ENCODE data around the gene VANGL2.

- no peak for TF ChIP-seq REST (IDR thresholded peaks at IDR 0.05; ENCODE audit: insufficient read depth in 1 of 2, low read depth in 2 of 2, low read length in 2 of 2)
- TF ChIP-seq SIN3A (IDR thresholded peaks at IDR 0.05; ENCODE audit: borderline replicate concordance, insufficient read depth, low read length), result no peak
- TF ChIP-seq POLR2AphosphoS5 (IDR thresholded peaks at IDR 0.05; ENCODE audit: low read depth, low read length), result no peak
- no peak for TF ChIP-seq TAF1 (IDR thresholded peaks at IDR 0.05; ENCODE audit: borderline replicate concordance, insufficient read depth, low read length)
- no peak for TF ChIP-seq FOXP2 (optimal IDR thresholded peaks at IDR 0.05; ENCODE audit: borderline replicate concordance, extremely low read depth, extremely low read length, insufficient read depth)
Measured at GRCh38 chr1:160361199-160361598, 39.2 kb upstream of the VANGL2 start.
